Spleen (tissue), 11 donors: Measurements from ENCODE around the gene GALNT18. TPM values are rescaled to one million over a fixed set of nuclear protein-coding genes. Genes with fewer than 3 reads are reported as not detected.

Experiments used
- DNase-seq: peaks from one replicate; pipeline ENCODE4 v3.0.0-alpha.2; 2020
- H3K27ac ChIP-seq, 8 donors: fragments of 200-600 bp; sonication (generic) in 7 of 8; 1 replicate in 4 of 8; 2 replicates in 4 of 8; pipeline versions ENCODE4 v1.5.0 to v1.8.0; 2016 to 2021; ENCODE audit warnings: inconsistent platforms in 4 of 8, mild to moderate bottlenecking in 4 of 8, moderate library complexity in 1 of 8
- H3K27me3 ChIP-seq, 7 donors: fragments of 200-600 bp; sonication (generic) in 6 of 7; replicated peaks in 1 of 7; 1 replicate in 4 of 7; 2 replicates in 3 of 7; pipeline versions ENCODE4 v1.5.0 to v1.8.0; 2016 to 2021; ENCODE audit warnings: inconsistent platforms in 3 of 7, mild to moderate bottlenecking in 1 of 7
- H3K36me3 ChIP-seq, 6 donors: fragments of 200-600 bp; sonication (generic) in 5 of 6; 1 replicate in 4 of 6; 2 replicates in 2 of 6; pipeline versions ENCODE4 v1.5.0 to v1.8.0; 2016 to 2021; ENCODE audit warnings: inconsistent platforms in 2 of 6
- H3K4me1 ChIP-seq, 6 donors: fragments of 200-600 bp; sonication (generic) in 5 of 6; 1 replicate in 3 of 6; 2 replicates in 3 of 6; pipeline versions ENCODE4 v1.5.0 to v1.8.0; 2016 to 2021; ENCODE audit warnings: inconsistent platforms in 3 of 6
- H3K4me3 ChIP-seq, 8 donors: fragments of 200-600 bp; sonication (generic) in 7 of 8; 1 replicate in 4 of 8; 2 replicates in 4 of 8; pipeline versions ENCODE4 v1.5.0 to v1.8.0; 2016 to 2021; ENCODE audit warnings: inconsistent platforms in 4 of 8, mild to moderate bottlenecking in 4 of 8, moderate library complexity in 2 of 8
- H3K9me3 ChIP-seq, 8 donors: fragments of 200-600 bp; sonication (generic) in 7 of 8; 1 replicate in 4 of 8; 2 replicates in 4 of 8; pipeline versions ENCODE4 v1.5.0 to v1.8.0; 2016 to 2021; ENCODE audit warnings: inconsistent platforms in 4 of 8
- CTCF ChIP-seq, 11 experiments: fragments of 200-600 bp in 7 of 11; fragments of 450-650 bp in 4 of 11; sonication (generic) in 4 of 11; IDR thresholded peaks in 8 of 11; conservative IDR thresholded peaks in 3 of 11; 1 replicate in 7 of 11; 2 replicates in 4 of 11; pipeline versions ENCODE4 v1.4.0 to v1.8.0; 2016 to 2021; ENCODE audit warnings: antibody characterized with exemption in 11 of 11, inconsistent platforms in 4 of 11, mild to moderate bottlenecking in 1 of 11
- POLR2A ChIP-seq, 3 donors: fragments of 450-650 bp; IDR thresholded peaks; one replicate each; pipeline ENCODE4 v1.5.1; 2017; ENCODE audit warnings: antibody characterized with exemption in 3 of 3, mild to moderate bottlenecking in 1 of 3
- POLR2AphosphoS5 ChIP-seq, 3 donors: sonication (generic); formaldehyde crosslinking; IDR thresholded peaks; one replicate each; pipeline ENCODE4 v1.5.1; 2017; ENCODE audit warnings: antibody characterized with exemption in 3 of 3
- WGBS, 5 donors: extraction: QIAGEN DNeasy Blood & Tissue Kit in 3 of 5; methylation state at CpG; one replicate each; pipeline versions ENCODE4 v1.1.5 to v1.1.7; 2013 to 2018; 5-methylcytosine and 5-hydroxymethylcytosine counted together
- intact Hi-C: fragments of 100-400 bp; cut with DNase I; formaldehyde crosslinking; loops from one replicate; pipeline ENCODE4 v1.15.0; 2023; ENCODE audit warnings: low total_unique reads
- polyA plus RNA-seq, 3 donors: library from polyadenylated mRNA; stranded (reverse); fragments of 200-250 nt; gene quantifications; one replicate each; pipeline ENCODE4 v1.2.1, GENCODE V29; 2013
- total RNA-seq, 7 donors: library from RNA; depleted of rRNA in 3 of 7; stranded (reverse); fragments of >200 nt in 3 of 7; fragmentation: NEBNext Ultra II Directional in 4 of 7; extraction: Animal tissue kit (Norgen Biotek cat#: 25700) in 4 of 7; gene quantifications; one replicate each; pipeline versions ENCODE4 v1.1.0 to v1.2.1, GENCODE V29; 2016 to 2021
- donor health status: healthy with polysubstance abuse.
- donor health status: DM: no; HTN: no; CAD: no; lungs with moderate emphysema.
- donor health status: DM: no; HTN: no; CAD: no.
- donor health status: Bipolar disorder and iron deficiency.
- donor health status: healthy.
- donor health status: DM: no; HTN: no; CAD: no.
- donor health status: DM: yes; HTN: yes; CAD: no.

GALNT18 gene
- total and polyA plus RNA-seq, 10 donors: 0.87 to 6.9 (median 3.9) TPM

GRCh38 chr11:11478687-11479086 is 143.1 kb downstream of the GALNT18 start:
- no peaks in the 10 kb centered on the region for H3K27me3 ChIP-seq
- TF ChIP-seq CTCF (IDR thresholded peaks at IDR 0.05 in 8 of 11, conservative IDR thresholded peaks at IDR 0.05 in 3 of 11) (no peak), POLR2A (IDR thresholded peaks at IDR 0.05) (no peak), POLR2AphosphoS5 (IDR thresholded peaks at IDR 0.05) (no peak)
- H3K4me1 ChIP-seq: no peaks in the 10 kb centered on the region
- no peak for DNase-seq
- no peaks in the 10 kb centered on the region for H3K9me3 ChIP-seq
- H3K27ac ChIP-seq: no peak overlapping the region
- no peaks in the 10 kb centered on the region for H3K36me3 ChIP-seq
- WGBS, 5 donors: 84 to 91% (median 89%) methylated on average over 8 to 12 of the region's 12 CpGs
- H3K4me3 ChIP-seq: no peak overlapping the region
- intact Hi-C loops: no loop called here

- 45 to 74% (median 64%) methylated on average over 2 of the region's 2 CpGs for WGBS, 5 donors
- intact Hi-C loops: no loop called here
These were observed 143.9 kb downstream of the GALNT18 start for GRCh38 chr11:11477695-11478420.

GRCh38 chr11:11476971-11477645 is 144.7 kb downstream of the GALNT18 start:
- H3K4me1 ChIP-seq: no peaks in the 10 kb centered on the region
- no peaks in the 10 kb centered on the region for H3K27me3 ChIP-seq
- H3K36me3 ChIP-seq: no peaks in the 10 kb centered on the region
- H3K4me3 ChIP-seq: no peak overlapping the region
- H3K9me3 ChIP-seq: no peaks in the 10 kb centered on the region
- TF ChIP-seq POLR2AphosphoS5 (IDR thresholded peaks at IDR 0.05) (no peak), POLR2A (IDR thresholded peaks at IDR 0.05) (no peak), CTCF (IDR thresholded peaks at IDR 0.05 in 8 of 11, conservative IDR thresholded peaks at IDR 0.05 in 3 of 11) (no peak)
- no peak for DNase-seq
- intact Hi-C loops: no loop called here
- 55 to 78% (median 60%) methylated on average over 4 of the region's 4 CpGs for WGBS, 5 donors
- H3K27ac ChIP-seq: no peak overlapping the region

More at GRCh38 chr11:11477695-11478420, 143.9 kb downstream of the GALNT18 start:
- H3K36me3 ChIP-seq: no peaks in the 10 kb centered on the region
- no peak for DNase-seq
- no peak overlapping the region for H3K27ac ChIP-seq
- no peak overlapping the region for H3K4me3 ChIP-seq
- no peaks in the 10 kb centered on the region for H3K27me3 ChIP-seq
- no peaks in the 10 kb centered on the region for H3K4me1 ChIP-seq
- TF ChIP-seq POLR2A (IDR thresholded peaks at IDR 0.05) (no peak), POLR2AphosphoS5 (IDR thresholded peaks at IDR 0.05) (no peak)
- no peaks in the 10 kb centered on the region for H3K9me3 ChIP-seq

- TF ChIP-seq CTCF (IDR thresholded peaks at IDR 0.05 in 8 of 11, conservative IDR thresholded peaks at IDR 0.05 in 3 of 11) (no peak), POLR2AphosphoS5 (IDR thresholded peaks at IDR 0.05) (no peak), POLR2A (IDR thresholded peaks at IDR 0.05) (no peak)
- WGBS, 5 donors: 76 to 92% (median 86%) methylated on average over 2 of the region's 2 CpGs
- no peaks in the 10 kb centered on the region for H3K9me3 ChIP-seq
These were observed 145.3 kb downstream of the GALNT18 start for GRCh38 chr11:11476499-11476898.

More at GRCh38 chr11:11476499-11476898, 145.3 kb downstream of the GALNT18 start:
- no peak for DNase-seq
- Histone ChIP-seq H3K4me3 (no peak overlapping the region), H3K36me3 (no peaks in the 10 kb centered on the region), H3K4me1 (no peaks in the 10 kb centered on the region), H3K27ac (no peak overlapping the region), H3K27me3 (no peaks in the 10 kb centered on the region)
- intact Hi-C loops: no loop called here
